SK-N-MC (cell line): ENCODE measurements around the gene PCCA.

Source experiments
- DNase-seq: peaks from one replicate; pipeline ENCODE4 v3.0.0-alpha.2; 2011; ENCODE audit warnings: low read depth, low spot score
- H3K27ac ChIP-seq: fragments of 200-600 bp; sonication (generic); 2 replicates; pipeline ENCODE4 v1.5.1; 2016; ENCODE audit warnings: mixed run types
- H3K36me3 ChIP-seq: fragments of 200-600 bp; sonication (generic); 2 replicates; pipeline ENCODE4 v1.6.1; 2017; ENCODE audit warnings: antibody characterized with exemption, low read length, mixed read lengths; ENCODE audit not compliant: insufficient read depth
- H3K4me3 ChIP-seq: fragments of 200-600 bp; sonication (generic); 2 replicates; pipeline ENCODE4 v1.5.1; 2016
- H3K9ac ChIP-seq: fragments of 200-600 bp; sonication (generic); 2 replicates; pipeline ENCODE4 v1.8.0; 2017; ENCODE audit warnings: mixed run types, mixed read lengths; ENCODE audit not compliant: insufficient read length
- H3K9me3 ChIP-seq: fragments of 200-600 bp; sonication (generic); 2 replicates; pipeline ENCODE4 v1.6.1; 2017; ENCODE audit warnings: low read depth, mild to moderate bottlenecking, antibody characterized with exemption, low read length, moderate library complexity, mixed read lengths
- EZH2 ChIP-seq: fragments of 200-600 bp; sonication (generic); IDR thresholded peaks from one replicate; pipeline ENCODE4 v1.6.1; 2017; ENCODE audit warnings: antibody characterized with exemption
- FOXP2 ChIP-seq: optimal IDR thresholded peaks from 2 replicates; pipeline ENCODE3; 2011; ENCODE audit warnings: mild to moderate bottlenecking, moderate library complexity; ENCODE audit not compliant: insufficient read depth; ENCODE audit errors: extremely low read length, control extremely low read depth
- POLR2AphosphoS5 ChIP-seq: IDR thresholded peaks from 2 replicates; pipeline ENCODE4 v1.6.1; 2012; ENCODE audit warnings: mild to moderate bottlenecking, low read depth, low read length, borderline replicate concordance

Gene PCCA

DNA sequence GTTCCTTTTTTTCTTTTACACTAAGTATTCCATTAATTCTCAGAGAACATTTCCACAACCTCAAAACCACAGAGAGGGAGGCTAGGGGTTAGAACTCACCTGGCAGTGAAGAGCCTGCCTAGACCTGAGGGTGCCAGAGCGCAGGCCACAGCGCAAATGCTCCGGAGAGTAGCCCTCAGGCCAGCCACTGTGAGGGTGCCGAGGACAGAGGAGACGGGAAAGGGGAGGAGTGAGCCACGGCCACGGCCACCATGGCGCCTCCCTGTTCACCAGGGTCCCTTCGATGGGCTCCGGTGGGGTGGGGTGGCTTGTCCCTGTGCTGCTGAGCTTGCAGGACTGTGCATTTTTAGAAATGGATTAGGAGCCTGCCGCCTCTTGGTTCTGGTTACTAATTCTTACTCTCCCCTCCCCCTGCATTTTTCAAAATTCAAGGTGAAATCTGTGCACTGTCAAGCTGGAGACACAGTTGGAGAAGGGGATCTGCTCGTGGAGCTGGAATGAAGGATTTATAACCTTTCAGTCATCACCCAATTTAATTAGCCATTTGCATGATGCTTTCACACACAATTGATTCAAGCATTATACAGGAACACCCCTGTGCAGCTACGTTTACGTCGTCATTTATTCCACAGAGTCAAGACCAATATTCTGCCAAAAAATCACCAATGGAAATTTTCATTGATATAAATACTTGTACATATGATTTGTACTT, 440.9 kb downstream of the PCCA start:
- TF ChIP-seq EZH2 (no peak), FOXP2 (no peak), POLR2AphosphoS5 (no peak)

DNA sequence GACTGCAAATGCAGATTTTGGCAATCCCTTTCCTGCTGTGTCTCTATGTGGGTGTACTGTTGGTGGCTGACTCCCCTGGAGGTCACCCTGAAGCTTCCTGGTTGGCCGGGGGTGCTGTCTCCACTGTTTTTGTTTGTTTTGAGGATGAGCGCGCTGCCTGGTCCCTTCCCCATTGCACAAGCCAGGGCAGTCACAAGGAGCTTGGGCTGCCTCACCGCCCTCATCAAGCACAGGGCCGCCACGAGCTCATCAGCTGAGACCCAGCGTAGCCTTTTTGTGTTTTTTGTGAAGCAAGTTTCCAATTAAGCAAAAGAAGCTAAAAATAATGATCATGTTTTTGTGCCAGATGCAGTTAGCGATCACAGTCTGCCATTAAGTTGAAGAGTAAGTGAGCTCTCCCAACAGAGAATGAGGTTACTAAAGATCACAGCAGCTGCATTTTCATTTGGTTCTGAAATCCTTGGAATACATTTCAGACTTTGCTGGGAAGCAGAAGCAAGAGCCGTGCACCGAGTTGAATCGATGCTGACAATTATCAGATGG, 441.8 kb downstream of the PCCA start:
- no peak overlapping the region for H3K4me3 ChIP-seq
- no peak for TF ChIP-seq POLR2AphosphoS5
- H3K9ac ChIP-seq: no peak overlapping the region
- H3K36me3 ChIP-seq: no peaks in the 10 kb centered on the region
- no peak for DNase-seq
- no peaks in the 10 kb centered on the region for H3K9me3 ChIP-seq
- no peak overlapping the region for H3K27ac ChIP-seq

More for the DNA sequence above, 440.9 kb downstream of the PCCA start:
- no peak overlapping the region for H3K27ac ChIP-seq
- H3K36me3 ChIP-seq: no peaks in the 10 kb centered on the region
- DNase-seq: no peak
- H3K9me3 ChIP-seq: no peaks in the 10 kb centered on the region
- no peak overlapping the region for H3K4me3 ChIP-seq
- no peak overlapping the region for H3K9ac ChIP-seq

DNA sequence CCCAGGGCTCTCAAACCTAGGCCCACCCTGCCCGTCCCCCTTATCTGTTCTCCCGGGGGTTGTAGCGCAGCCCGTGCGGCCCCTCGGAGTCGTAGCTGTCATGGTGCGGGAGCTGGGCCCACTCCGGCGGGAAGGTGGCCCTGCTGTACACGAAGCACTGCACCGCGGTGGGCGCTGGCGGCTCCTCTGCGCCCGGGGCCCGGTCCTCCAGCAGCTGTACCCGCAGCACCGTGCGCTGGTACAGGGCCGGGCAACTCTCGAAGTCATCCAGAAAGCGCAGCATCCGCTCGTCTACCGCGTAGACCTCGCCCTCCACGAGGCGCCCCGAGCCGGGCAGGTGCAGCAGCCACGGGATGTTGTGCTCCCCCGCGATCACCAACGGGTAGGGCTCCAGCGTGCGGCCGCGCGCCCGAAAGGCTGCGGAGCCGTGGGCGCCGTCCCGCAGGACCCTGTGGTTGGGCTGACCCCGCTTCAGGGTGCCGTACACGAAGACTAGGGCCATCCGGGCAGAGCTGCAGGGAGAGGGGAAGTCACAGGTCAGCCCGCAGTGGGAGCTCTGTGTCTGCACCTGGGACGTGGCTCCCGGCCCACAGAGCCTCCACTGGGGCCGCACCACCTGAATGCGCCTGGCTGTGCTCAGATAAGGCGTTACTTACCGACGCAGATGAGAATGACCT, 443.3 kb downstream of the PCCA start:
- H3K9ac ChIP-seq: no peak overlapping the region
- H3K4me3 ChIP-seq: no peak overlapping the region
- no peak overlapping the region for H3K27ac ChIP-seq
- H3K36me3 ChIP-seq: no peaks in the 10 kb centered on the region
- TF ChIP-seq POLR2AphosphoS5 (no peak), FOXP2 (no peak), EZH2 (no peak)
- H3K9me3 ChIP-seq: no peaks in the 10 kb centered on the region
- no peak for DNase-seq

DNA sequence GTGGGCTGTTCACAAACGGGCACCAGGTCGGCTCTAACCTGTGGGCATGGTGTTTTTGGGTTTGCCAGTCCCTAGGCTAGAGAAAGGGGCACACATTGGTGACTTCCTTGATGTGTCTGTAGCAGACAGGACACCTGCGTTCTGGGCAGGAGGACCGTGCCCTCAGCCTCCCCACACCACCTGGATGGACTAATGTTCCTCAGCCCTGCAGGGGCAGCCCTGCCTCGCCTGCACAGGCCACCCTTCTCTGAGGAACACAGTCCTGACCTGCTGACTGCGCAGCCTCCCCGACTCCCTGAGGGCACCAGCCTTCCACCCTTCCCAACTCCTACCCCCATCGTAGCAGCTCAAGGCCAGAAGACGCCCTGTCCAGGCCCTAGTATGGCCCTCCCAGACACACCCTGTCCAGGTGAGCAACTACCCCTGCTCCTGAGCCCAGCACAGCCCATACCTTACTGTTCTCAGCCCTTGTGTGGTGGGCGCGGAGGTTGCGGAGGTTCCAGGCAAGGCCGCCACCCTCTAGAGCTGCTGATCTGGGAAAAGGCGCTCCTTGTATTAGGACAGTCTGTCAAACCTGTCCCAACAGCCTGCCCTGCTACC, 444.0 kb downstream of the PCCA start:
- Histone ChIP-seq H3K27ac (no peak overlapping the region), H3K36me3 (no peaks in the 10 kb centered on the region), H3K4me3 (no peak overlapping the region), H3K9ac (no peak overlapping the region), H3K9me3 (no peaks in the 10 kb centered on the region)
- DNase-seq: no peak
- no peak for TF ChIP-seq EZH2
- TF ChIP-seq POLR2AphosphoS5: no peak
- TF ChIP-seq FOXP2: no peak

DNA sequence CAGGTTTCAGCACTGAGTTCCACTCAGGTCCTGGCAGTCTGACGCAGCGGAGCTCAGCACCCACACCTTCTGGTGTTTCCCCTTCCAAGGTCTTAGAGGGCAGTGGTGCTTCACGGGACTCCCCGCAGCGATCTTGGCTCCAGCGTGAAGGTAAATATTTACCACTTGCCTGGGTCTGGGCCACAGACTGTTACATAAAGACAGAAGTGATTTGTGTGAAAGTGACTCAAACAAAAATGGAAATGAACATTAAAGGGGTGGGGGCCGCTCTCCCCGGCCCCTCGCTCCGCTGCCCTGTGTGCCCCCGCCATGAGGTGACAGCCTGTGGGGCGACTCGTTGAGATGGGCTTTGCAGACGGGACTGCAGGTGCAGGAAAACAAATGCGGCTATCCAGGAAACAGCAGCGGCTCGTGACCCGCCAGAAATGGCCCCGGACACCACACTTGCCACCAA, 444.7 kb downstream of the PCCA start:
- Histone ChIP-seq H3K9me3 (no peaks in the 10 kb centered on the region), H3K4me3 (no peak overlapping the region), H3K9ac (no peak overlapping the region), H3K27ac (no peak overlapping the region), H3K36me3 (no peaks in the 10 kb centered on the region)
- DNase-seq: no peak
- TF ChIP-seq POLR2AphosphoS5: no peak
- no peak for TF ChIP-seq FOXP2
- TF ChIP-seq EZH2: no peak

GRCh38 chr13:100534147-100534843, 445.4 kb downstream of the PCCA start:
- no peaks in the 10 kb centered on the region for H3K9me3 ChIP-seq
- H3K27ac ChIP-seq: no peak overlapping the region
- H3K4me3 ChIP-seq: no peak overlapping the region
- no peak for DNase-seq
- TF ChIP-seq EZH2 (no peak), POLR2AphosphoS5 (no peak), FOXP2 (no peak)
- no peak overlapping the region for H3K9ac ChIP-seq
- no peaks in the 10 kb centered on the region for H3K36me3 ChIP-seq

GRCh38 chr13:100534911-100535310, 446.0 kb downstream of the PCCA start:
- TF ChIP-seq POLR2AphosphoS5 (no peak), FOXP2 (no peak), EZH2 (no peak)
- H3K9me3 ChIP-seq: no peaks in the 10 kb centered on the region
- H3K4me3 ChIP-seq: no peak overlapping the region
- H3K36me3 ChIP-seq: no peaks in the 10 kb centered on the region
- DNase-seq: no peak
- no peak overlapping the region for H3K27ac ChIP-seq
- no peak overlapping the region for H3K9ac ChIP-seq
